Stimulated activated CD8-positive, alpha-beta memory T cell treated with anti-CD3 and anti-CD28 coated beads, Interleukin-15, amount 100 ng/mL, for 4 hours (primary cell): ENCODE measurements around the gene PACRGL.

Source experiments
- DNase-seq, 2 donors: peaks; one replicate each; pipeline ENCODE4 v3.0.0-alpha.2; 2020; ENCODE audit warnings: low read depth in 2 of 2

Gene PACRGL

GRCh38 chr4:20700007-20700761 lies at the start of gene PACRGL:
PACRGL (plus strand) TSS chr4:20700458; CDS start chr4:20704482, 4,024 bp downstream.
- peak; percentile 84 to 87 for DNase-seq

DNA sequence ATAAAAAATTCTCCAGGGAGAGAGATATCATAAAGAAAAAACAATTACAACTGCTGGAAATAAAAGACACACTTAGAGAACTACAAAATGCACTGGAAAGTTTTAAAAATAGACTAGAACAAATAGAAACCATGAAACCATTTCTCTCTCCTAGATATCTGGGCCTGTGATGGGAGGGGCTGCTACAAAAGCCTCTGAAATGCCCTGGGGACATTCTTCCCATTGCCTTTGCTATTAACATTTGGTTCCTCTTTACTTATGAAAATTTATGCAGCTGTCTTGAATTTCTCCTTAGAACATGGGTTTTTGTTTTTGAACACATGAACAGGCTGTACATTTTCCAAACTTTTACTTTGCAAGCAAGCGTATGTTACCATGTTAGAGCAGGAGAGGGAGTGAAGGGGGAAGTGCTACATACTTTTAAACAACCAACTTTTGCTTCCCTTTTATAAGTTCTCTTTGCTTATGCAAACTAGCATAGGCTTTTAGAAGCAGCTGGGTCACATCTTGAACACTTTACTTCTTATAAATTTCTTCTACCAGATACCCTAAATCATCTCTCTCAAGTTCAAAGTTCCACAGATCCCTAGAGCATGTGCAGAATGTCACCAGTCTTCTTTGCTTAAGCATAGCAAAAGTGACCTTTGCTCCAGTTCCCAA lies 47.9 kb upstream of the PACRGL start:
- DNase-seq = no peak

- DNase-seq = no peak
These were observed 41.8 kb upstream of the PACRGL start for GRCh38 chr4:20658456-20658855.

- no peak for DNase-seq
These were observed 37.4 kb upstream of the PACRGL start for GRCh38 chr4:20662851-20663250.

- no peak for DNase-seq
These were observed 34.0 kb upstream of the PACRGL start for GRCh38 chr4:20666012-20666860.

- no peak for DNase-seq
These were observed 28.0 kb upstream of the PACRGL start for GRCh38 chr4:20672262-20672661.

GRCh38 chr4:20675786-20676185 lies 24.5 kb upstream of the PACRGL start:
- DNase-seq = no peak

- no peak for DNase-seq
These were observed 23.6 kb upstream of the PACRGL start for GRCh38 chr4:20676501-20677197.

- DNase-seq = no peak
These were observed 21.9 kb upstream of the PACRGL start for GRCh38 chr4:20678400-20678799.

DNA sequence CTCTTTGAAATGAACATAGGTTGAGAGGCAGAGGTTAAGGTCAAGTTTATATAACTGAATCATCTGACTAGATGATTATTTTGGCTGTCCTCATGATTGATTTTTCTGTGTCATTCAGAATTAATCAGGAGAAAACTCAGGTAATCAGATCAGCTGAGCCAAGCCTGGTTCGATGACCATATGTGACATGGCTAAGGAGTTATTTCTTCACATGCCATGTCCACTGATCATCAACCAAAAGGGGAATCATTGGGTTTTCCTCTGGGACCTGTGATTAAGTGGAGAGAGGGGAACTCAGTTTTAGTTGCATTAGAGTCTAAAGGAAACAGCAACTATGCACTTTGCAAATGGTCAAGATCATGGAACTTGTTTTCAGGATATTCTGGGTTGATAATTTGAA lies 20.3 kb upstream of the PACRGL start:
- DNase-seq = no peak

DNA sequence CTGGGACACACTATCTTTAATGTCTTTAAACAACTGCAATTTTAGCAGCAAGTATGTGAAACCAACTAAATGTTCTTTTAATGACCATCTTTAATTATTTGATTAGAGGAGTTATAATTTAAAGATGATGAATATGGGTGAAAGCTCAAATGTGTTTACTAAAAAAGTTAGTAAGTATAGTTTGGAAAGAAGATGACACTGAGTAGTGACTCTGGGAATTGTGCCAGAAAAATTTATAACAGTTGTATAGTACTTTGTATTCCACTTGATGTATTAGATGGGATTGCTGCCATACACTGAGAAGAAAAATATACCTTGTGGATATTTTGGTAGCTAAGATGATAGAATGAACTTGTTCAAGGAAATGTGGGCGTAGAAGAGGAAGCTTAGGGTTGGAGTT lies 19.5 kb upstream of the PACRGL start:
- DNase-seq = no peak

DNA sequence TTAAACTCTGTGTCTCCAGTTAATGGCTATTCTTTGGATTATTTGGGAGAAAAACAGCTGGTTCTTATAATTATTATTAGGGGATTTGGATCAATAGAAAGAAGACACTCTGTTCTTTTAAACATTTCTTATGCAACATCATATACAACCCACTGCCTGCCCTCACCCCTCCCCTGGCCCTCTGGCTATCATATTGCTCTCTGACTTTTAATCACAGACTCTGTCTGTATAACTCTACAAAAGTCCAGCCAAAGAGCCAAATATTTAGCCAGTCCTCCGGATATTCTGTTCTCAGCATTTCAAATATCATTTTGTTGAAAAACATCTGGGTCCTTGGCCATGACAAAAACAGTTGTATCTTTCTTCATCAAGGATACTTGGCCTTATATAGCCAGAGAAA lies 19.0 kb upstream of the PACRGL start:
- DNase-seq = no peak

- DNase-seq = no peak
These were observed 17.4 kb upstream of the PACRGL start for GRCh38 chr4:20682853-20683252.

DNA sequence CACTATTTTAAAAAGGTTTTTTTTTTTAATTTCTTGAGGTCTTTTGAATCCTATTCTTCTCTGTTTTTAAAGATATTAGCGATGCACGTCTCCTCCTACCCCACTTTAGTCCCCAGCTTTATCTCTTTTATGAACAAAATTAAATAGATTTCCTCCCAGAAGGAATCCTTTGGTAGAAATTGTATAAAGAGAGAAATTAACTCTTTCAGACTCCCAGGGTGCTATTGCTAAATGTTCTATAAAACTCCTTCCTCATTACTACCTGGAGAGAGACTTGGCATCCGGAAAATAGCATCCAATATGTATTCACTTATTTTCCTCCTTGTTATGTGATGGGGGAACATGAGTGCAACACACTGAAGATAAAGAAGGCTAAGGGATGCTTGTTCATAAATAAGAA lies 16.5 kb upstream of the PACRGL start:
- DNase-seq = no peak

DNA sequence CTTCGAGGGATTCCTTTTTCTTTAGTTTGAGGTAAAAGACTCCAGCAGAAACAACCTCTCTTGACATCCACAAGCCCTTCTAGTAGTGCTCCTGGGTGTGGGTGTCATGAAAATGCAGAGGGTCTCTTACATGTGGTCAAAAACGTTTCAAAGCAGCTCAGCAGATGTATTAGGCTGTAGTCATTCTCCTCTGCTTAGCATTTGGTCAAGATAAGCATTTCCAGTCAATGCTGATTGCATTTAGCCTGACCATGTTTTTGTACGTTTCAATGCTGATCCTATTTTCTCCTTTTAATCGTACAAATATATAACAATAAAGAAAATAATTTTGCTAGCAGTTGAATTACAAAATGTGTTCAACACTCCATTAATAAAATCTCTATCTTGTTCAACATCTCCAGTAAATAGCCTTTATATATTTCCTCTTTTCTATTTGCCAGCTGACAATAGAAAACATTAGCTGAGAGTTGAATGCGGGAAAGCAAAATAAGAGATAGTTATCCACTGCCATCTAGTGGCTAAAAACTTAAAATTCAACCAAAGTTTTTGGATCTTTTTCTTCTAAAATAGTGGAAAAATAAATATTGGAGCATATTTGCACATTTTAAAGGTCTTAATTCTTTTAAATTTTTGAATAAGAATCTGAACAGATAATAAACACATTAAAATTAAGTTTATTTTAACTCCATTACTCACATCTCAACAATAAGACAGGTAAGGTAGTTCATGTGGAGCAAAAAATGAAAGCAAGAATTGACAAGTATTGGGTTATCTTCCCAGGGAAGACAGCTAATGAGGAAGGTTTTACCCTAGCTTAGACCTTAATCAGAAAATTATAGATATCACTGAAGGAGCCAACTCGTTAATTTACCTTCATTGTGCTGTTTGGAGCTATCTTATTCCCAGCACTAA lies 15.2 kb upstream of the PACRGL start:
- DNase-seq = no peak

DNA sequence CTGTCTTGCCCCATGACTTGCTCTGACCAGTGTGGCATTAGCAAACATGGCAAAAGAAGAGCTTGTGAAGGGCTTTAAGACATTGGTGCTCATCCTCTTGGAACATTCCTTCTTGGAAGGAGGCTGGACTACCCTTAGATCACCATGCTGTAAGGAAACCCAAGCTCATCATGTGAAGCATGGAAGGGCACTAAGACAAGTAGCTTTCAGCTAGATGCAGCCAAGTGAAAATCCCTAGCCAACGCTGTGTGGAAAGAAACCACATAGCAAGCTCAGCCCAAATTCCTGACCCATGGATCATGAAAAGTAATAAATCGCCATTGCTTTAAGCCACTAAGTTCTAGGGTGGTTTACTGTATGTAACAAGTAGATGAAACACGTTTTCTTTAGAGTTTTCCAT lies 12.4 kb upstream of the PACRGL start:
- no peak for DNase-seq

- no peak for DNase-seq
These were observed 3.4 kb upstream of the PACRGL start for GRCh38 chr4:20696815-20697214.

DNA sequence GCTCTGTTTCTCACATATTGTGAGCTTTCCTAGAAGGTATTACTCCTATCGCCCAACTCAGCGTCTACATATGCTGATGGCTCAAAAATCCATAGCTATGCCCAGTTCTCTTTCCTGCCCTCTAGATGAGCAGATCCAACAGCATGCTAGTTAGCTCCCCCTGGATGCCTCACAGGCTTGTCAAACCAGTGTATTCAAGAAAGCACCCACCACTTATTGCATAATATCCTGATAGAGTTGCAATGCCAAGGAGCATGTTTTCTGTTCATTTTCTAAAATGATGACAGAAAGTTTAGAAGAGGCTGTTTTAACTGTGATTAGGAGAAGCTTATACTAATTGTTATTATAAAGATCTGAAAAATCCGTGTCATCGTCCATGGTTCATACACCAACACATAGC lies 1.9 kb upstream of the PACRGL start:
- no peak for DNase-seq

DNA sequence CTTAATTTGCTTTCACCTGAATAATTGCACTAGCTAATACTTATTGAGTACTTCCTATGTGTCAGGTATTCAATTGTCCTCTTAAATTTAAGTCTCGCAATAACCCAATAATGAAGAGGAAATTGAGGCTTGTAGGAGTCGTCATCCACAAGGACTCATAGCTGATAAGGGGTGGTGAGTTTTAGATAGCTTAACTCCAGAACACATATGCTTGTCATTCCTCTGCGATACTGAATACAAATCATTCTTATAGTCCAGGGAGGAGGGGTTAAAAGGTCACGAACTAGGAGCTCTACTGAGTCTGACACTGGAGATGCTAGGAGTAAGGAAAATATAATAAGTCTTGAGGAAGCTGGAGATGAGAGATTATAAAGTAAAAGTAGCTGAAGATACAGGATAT lies 1.4 kb upstream of the PACRGL start:
- DNase-seq = no peak

GRCh38 chr4:20711335-20711734 lies 11.1 kb downstream of the PACRGL start:
- DNase-seq = no peak

- DNase-seq = no peak
These were observed 22.8 kb downstream of the PACRGL start for GRCh38 chr4:20723019-20723418.
